ENCODE results near the gene CLIC5. TPM values are rescaled to one million over a fixed set of nuclear protein-coding genes. Genes with fewer than 3 reads are reported as not detected.

CLIC5 gene
- total RNA-seq, 1 donor from 2014 or later: 0.24 TPM

- ATAC-seq: no peak
These were observed 178.0 kb downstream of the CLIC5 start for GRCh38 chr6:45837541-45838200.

GRCh38 chr6:45836984-45837383 lies 178.7 kb downstream of the CLIC5 start:
- ATAC-seq: no peak

- ATAC-seq: no peak
These were observed 179.2 kb downstream of the CLIC5 start for GRCh38 chr6:45836438-45836824.

GRCh38 chr6:45835721-45836437 lies 179.8 kb downstream of the CLIC5 start:
- no peak for ATAC-seq

- ATAC-seq: no peak
These were observed 183.6 kb downstream of the CLIC5 start for GRCh38 chr6:45832063-45832462.

Other genes with a start within 250 kb of the CLIC5 start
- 0.80 TPM for gene ENPP4, start 114.1 kb upstream of the CLIC5 start, total RNA-seq
- 0.44 TPM for gene ENPP5, start 155.1 kb upstream of the CLIC5 start, total RNA-seq